Activated CD4-positive, alpha-beta memory T cell treated with anti-CD3 and anti-CD28 coated beads, Interleukin-2, amount 10 ng/mL, durations not matched to agents 7 days and 5 days (primary cell): ENCODE measurements around the gene PHLDB1. TPM values are rescaled to one million over a fixed set of nuclear protein-coding genes. Genes with fewer than 3 reads are reported as not detected.

Source experiments
- CTCF ChIA-PET: fragments of 350-600 bp; sonication (Branson Sonifier 250); formaldehyde crosslinking; loops from one replicate; lab custom pipeline; 2021; ENCODE audit warnings: antibody characterized with exemption, inconsistent platforms; lab: Charles Lee
- POLR2A ChIA-PET: fragments of 350-600 bp; sonication (Branson Sonifier 250); formaldehyde crosslinking; loops from one replicate; lab custom pipeline; 2021; ENCODE audit warnings: antibody characterized with exemption; lab: Charles Lee
- DNase-seq: peaks from one replicate; pipeline ENCODE4 v3.0.0-alpha.2; 2020
- H3K27ac Mint-ChIP-seq: one replicate; pipeline ENCODE4 v1.8.0; 2021; ENCODE audit warnings: mild to moderate bottlenecking, mixed read lengths
- H3K27me3 Mint-ChIP-seq: one replicate; pipeline ENCODE4 v1.8.0; 2021; ENCODE audit warnings: mixed read lengths
- H3K36me3 Mint-ChIP-seq: one replicate; pipeline ENCODE4 v1.8.0; 2021; ENCODE audit warnings: low read depth, mixed read lengths
- H3K4me1 Mint-ChIP-seq: one replicate; pipeline ENCODE4 v1.8.0; 2021; ENCODE audit warnings: mixed read lengths
- H3K4me3 Mint-ChIP-seq: one replicate; pipeline ENCODE4 v1.8.0; 2021; ENCODE audit warnings: mild to moderate bottlenecking, mixed read lengths
- H3K9me3 Mint-ChIP-seq: one replicate; pipeline ENCODE4 v1.8.0; 2021; ENCODE audit warnings: mixed read lengths
- total RNA-seq, 2 experiments: library from RNA; stranded (reverse); gene quantifications; one replicate each; pipeline ENCODE4 v1.2.3, GENCODE V29; 2021

The PHLDB1 gene
- total RNA-seq, 2 experiments from 2014 or later, result 0.53 to 0.63 TPM

DNA sequence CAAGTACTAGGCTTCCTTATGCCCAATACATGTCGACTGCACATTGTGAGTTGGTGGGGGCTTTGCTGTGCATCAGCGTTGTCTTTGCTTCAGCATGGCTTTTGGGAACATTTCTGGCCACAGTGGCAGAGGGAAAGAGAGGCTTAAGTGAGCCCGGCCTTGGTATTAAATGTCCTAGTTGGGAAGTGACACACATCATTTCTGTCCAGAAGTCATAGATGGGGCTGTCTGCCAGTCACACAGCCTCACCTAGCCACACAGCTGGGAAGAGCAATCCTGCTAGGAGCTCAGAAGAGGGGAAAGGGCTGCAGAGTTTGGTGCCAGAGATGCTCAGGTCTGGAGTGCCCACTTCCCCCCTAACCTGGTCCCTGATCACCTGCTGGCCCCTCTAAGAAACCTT is 44.4 kb downstream of the PHLDB1 start:
- Mint-ChIP-seq H3K27ac (no peak overlapping the region), H3K36me3 (no peaks in the 10 kb centered on the region), H3K27me3 (peaks cover 1% of the 10 kb centered on the region), H3K4me3 (no peak overlapping the region), H3K9me3 (no peaks in the 10 kb centered on the region), H3K4me1 (peaks cover 8% of the 10 kb centered on the region)
- ChIA-PET POLR2A (no interaction called here), CTCF (no interaction called here)
- no peak for DNase-seq

DNA sequence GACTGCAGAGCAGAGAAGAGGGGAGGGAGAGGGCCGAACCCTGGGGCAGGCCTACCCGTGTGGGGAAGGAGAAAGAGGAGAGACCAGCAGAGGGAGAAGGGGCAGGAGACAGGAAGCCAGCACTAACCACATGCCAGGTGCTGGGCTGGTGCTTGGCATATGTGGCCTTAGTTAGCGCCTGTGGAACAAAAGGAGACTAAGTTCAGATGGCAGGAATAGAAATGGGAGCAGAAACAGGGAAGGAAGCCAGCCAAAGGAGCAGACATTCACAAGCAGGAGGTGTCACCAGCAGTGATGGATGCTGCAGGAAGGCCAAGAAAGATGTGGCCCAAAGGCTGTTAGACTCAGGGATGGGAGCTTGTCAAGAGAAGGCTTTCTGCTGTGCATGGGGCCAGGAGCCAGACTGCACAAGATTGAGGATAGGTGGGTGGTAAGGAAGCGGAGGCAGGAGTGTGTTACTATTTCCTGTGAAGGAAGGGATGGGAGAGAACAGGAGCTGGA is 45.3 kb downstream of the PHLDB1 start:
- no peak overlapping the region for H3K4me3 Mint-ChIP-seq
- no peaks in the 10 kb centered on the region for H3K36me3 Mint-ChIP-seq
- H3K9me3 Mint-ChIP-seq, result no peaks in the 10 kb centered on the region
- DNase-seq, result no peak
- H3K4me1 Mint-ChIP-seq, result peaks cover 8% of the 10 kb centered on the region
- ChIA-PET CTCF (no interaction called here), POLR2A (no interaction called here)
- H3K27me3 Mint-ChIP-seq, result peaks cover 1% of the 10 kb centered on the region
- H3K27ac Mint-ChIP-seq, result no peak overlapping the region

DNA sequence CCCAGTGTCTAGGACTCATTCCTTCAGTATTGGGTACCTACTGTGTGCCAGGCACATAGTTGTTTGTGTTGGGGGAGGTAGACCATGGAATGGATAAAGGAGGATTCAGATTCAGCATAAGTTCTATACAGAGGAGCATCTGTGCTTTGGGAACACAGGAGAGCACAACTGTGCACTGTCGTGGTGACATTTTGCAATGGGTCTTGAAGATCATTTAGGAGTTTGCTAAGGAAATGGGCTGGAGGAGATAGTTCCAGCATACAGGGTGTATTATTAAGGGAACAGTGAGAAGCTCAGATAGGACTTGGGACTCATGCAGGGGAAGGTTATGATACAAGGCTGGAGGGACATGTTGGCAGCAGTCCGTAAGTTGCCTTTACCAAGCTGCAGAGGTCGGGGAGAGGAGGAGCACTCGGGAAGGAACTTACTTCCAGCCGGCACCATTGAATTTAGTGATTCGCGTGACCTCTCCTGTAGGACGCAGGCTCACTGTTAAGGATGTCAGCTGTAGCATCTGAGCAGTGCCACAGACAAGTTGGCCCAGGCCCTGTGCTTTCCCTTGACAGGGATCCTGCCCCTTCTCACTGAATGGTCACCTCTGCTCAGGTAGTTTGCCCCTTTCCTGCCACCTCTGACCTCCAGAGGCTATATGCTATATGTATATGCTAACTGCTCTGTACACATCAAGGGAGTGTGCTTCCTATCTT is 46.4 kb downstream of the PHLDB1 start:
- POLR2A ChIA-PET, result no interaction called here
- DNase-seq, result no peak
- H3K4me3 Mint-ChIP-seq, result no peak overlapping the region
- H3K27ac Mint-ChIP-seq, result no peak overlapping the region
- no peaks in the 10 kb centered on the region for H3K27me3 Mint-ChIP-seq
- no peaks in the 10 kb centered on the region for H3K36me3 Mint-ChIP-seq
- H3K4me1 Mint-ChIP-seq, result peaks cover 8% of the 10 kb centered on the region
- H3K9me3 Mint-ChIP-seq, result no peaks in the 10 kb centered on the region
- CTCF ChIA-PET, result no interaction called here

DNA sequence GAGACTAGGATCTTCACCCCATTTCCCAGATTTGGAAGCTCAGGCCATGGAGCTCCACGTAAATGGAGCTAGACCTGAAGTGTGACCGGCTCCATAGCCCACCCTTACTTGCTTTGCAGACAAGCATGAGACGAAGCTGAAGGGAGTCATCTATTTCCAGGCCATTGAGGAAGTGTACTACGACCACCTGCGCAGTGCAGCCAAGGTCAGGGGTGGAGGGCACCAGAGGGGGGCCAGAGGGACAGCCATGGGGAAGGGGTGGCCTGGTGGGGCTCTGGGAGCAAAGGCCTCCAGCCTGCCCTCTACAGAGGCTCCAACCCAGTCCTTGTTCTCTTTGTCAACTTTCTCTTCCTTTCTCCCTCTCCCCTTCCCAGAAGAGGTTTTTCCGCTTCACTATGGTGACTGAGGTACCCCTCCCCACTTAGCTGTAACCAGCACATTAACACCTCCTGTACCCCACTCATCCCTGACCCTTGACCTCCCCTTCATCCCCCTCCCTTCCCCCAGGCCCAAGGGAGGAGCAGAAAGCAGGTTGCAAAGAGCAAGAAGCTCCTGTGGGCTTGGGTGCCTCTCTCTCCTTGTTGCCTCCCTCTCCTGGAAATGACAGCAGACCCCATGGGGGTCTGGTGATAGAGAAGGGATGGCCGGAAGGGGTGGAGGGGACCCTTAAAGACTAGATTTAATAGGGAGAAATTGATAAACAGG is 48.2 kb downstream of the PHLDB1 start:
- Mint-ChIP-seq H3K27ac (no peak overlapping the region), H3K27me3 (no peaks in the 10 kb centered on the region), H3K4me3 (no peak overlapping the region), H3K4me1 (peaks cover 11% of the 10 kb centered on the region), H3K9me3 (no peaks in the 10 kb centered on the region), H3K36me3 (no peaks in the 10 kb centered on the region)
- no peak for DNase-seq
- ChIA-PET CTCF (no interaction called here), POLR2A (no interaction called here)

DNA sequence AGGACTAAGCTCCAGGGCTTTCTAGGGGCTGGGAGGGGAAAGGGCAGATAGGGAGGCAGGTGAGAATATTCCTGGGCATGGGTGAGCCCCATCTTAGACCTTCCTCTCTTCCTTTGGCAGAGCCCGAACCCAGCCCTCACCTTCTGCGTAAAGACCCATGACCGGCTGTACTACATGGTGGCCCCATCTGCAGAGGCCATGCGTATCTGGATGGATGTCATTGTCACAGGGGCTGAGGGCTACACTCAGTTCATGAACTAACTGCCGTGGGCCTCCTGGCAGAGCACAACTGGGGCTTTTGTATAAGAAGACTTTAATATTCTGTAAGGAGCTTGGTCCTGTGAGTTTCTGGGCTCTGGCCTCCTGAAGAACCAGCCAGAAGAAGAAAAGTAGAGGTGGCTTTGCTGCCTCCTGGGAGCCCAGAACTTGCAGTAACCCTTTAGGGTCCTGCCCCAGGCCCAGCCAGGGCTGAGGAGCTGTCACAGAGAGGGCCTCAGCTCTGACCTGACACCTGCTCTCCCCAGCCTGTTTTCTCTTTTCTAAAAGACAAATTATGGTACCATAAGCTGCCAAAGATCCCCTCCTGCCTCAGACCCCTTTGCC is 49.2 kb downstream of the PHLDB1 start:
- DNase-seq, result no peak
- ChIA-PET POLR2A (no interaction called here), CTCF (interaction anchor here (1.0 to 1.5 kb wide), 2 partner anchors 33 to 361 kb away, joined by 3 to 4 read pairs; no protein-coding TSS in a partner anchor)
- Mint-ChIP-seq H3K9me3 (no peaks in the 10 kb centered on the region), H3K27ac (no peak overlapping the region), H3K4me3 (no peak overlapping the region), H3K4me1 (peaks cover 11% of the 10 kb centered on the region), H3K27me3 (no peaks in the 10 kb centered on the region), H3K36me3 (no peaks in the 10 kb centered on the region)

DNA sequence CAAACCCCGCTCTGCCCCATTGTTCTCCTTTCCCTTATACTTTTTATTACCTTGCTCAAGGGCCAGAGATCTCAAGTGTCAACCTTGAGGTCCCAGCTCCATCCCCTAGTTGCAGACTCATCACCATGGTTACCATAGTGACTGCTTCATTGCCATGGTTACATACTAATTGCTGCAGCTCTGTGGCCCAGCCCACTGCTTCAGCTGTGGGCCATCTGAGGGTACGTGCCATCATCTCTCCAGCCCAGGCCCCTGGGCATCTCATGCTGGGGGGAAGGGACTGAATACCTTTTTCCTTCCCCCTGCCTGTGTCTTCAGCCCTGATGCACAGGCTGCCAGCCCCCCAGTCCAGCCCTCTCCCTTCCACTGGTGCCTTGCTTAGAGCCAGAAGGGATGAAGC is 49.8 kb downstream of the PHLDB1 start:
- POLR2A ChIA-PET, result no interaction called here
- Mint-ChIP-seq H3K4me3 (no peak overlapping the region), H3K27ac (no peak overlapping the region)

DNA sequence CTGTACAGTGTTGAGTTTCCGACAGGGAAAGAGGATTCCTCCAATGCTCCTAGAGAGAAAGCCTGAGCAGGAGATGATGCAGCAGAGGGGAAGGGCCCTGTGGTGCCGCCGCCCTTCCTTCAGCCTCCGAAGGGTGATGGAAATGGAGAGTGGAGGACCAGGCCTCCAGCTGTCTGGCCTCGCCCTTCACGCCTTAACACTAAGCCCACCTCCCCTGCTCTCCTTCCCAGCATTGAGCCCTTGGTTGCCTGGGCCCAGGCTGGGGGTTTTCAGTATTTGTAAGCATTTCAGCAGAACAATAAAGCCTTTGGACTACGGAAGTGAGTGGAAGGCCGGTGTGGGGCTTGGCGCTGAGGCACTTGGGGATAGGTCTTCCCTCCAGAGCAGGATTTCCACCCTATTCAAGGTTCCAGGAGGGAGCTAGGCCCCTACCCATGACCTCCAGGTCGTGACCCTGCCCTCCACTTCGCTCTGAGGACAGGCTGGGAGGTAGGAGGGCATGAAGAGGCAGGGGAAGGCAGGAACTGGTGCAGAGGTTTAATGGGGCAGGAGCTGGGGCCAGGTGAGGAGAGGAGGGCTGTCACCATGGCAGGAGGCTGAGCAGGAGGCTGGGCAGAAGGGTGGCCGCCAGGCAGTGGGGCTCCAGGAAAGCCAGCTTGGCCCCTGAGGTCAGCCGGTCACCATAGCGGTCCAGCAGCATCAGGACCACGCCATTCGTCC is 50.5 kb downstream of the PHLDB1 start:
- Mint-ChIP-seq H3K27ac (no peak overlapping the region), H3K27me3 (no peaks in the 10 kb centered on the region), H3K4me1 (peaks cover 4% of the 10 kb centered on the region), H3K36me3 (no peaks in the 10 kb centered on the region), H3K9me3 (no peaks in the 10 kb centered on the region), H3K4me3 (no peak overlapping the region)
- DNase-seq, result no peak
- CTCF ChIA-PET, result interaction anchor here (0.9 to 2.3 kb wide), 5 partner anchors 11 to 63 kb away, joined by 3 to 8 read pairs (median 5); no protein-coding TSS in a partner anchor
- POLR2A ChIA-PET, result no interaction called here

More for the DNA sequence above, 49.8 kb downstream of the PHLDB1 start:
- no peaks in the 10 kb centered on the region for H3K36me3 Mint-ChIP-seq
- H3K4me1 Mint-ChIP-seq, result peaks cover 10% of the 10 kb centered on the region
- H3K9me3 Mint-ChIP-seq, result no peaks in the 10 kb centered on the region
- DNase-seq, result no peak
- CTCF ChIA-PET, result interaction anchor here (1.0 to 1.6 kb wide), 3 partner anchors 33 to 362 kb away, joined by 3 to 5 read pairs (median 4); no protein-coding TSS in a partner anchor
- H3K27me3 Mint-ChIP-seq, result no peaks in the 10 kb centered on the region

DNA sequence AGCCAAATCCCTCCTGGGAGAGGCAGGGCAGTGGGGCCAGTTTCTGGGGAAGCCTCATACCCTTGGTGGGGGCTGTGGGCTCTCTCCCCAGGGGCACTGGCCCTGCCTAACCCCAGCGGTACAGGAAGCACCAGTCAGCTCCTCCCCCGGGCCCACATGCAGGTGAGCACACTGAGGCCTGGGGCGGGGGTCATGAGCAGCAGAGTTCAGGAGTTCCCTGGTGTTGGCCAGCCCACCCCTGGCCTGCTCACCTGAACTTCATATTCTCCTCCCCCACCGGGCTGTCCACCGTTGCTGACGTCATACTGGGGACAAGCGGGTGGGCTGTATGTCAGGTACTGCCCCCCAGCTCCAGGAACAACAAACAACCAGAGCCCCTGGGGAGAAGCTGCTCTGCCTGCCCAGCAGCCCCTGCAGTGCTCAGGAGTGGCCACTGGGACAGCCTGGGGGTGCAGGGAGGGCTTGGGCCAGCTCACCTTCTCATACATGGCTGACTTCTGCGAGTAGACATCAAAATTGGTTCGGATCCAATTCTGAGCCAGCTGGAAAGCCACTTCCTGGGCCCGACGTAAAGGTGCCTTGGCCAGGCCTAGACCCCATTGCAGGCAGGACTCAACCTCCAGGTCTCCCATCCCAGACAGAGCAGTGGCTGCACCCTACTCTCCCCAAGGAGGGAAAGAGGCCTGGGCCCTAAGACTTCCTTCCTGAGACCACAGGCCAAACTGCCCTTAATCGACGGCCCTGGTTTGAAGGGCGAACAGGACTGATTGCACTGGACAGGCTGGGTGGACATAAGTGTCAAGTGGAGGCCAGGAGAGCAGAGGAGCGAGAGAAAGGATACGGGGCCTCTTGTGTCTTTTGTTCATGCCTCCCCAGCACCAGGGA is 51.3 kb downstream of the PHLDB1 start:
- CTCF ChIA-PET, result interaction anchor here (0.6 to 2.3 kb wide), 13 partner anchors 10 to 254 kb away, joined by 3 to 8 read pairs (median 3); no protein-coding TSS in a partner anchor
- POLR2A ChIA-PET, result no interaction called here
- Mint-ChIP-seq H3K27ac (no peak overlapping the region), H3K4me1 (peaks cover 3% of the 10 kb centered on the region), H3K27me3 (peaks cover 4% of the 10 kb centered on the region), H3K36me3 (no peaks in the 10 kb centered on the region), H3K9me3 (no peaks in the 10 kb centered on the region), H3K4me3 (no peak overlapping the region)
- DNase-seq, result no peak

DNA sequence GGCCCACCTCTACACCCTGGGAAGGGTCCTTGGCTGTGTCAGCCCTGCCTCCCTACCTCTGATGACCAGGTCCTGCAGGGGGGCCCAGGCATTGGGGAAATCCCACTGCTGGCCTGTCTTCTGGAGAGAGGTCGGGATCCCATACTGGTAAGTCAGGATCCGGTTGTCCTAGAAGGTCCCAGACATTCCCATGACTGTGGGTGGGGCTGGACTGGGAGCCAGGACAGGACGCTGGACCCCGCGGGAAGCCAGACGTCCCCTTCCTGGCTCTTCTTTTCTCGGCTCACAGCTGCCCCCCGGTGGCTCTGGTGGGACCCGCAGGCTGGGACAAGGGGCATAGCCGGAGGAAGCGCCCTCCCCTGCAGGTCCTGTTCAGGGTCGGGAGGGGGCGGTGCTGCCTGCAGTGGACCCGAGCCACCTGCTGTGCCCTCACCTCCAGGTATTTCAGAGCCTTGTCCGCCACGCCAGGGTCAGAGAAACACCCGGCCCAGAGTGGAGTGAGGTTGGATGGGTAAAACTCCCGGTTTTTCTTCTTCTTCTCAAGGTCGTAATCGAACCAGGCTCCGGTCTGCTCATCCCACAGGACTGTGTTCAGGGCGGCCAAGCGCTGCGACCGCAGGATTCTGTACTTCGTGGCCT is 52.0 kb downstream of the PHLDB1 start:
- Mint-ChIP-seq H3K27me3 (peaks cover 4% of the 10 kb centered on the region), H3K4me3 (no peak overlapping the region), H3K27ac (no peak overlapping the region), H3K9me3 (no peaks in the 10 kb centered on the region), H3K36me3 (no peaks in the 10 kb centered on the region), H3K4me1 (peaks cover 3% of the 10 kb centered on the region)
- ChIA-PET CTCF (interaction anchor here (0.6 to 2.3 kb wide), 12 partner anchors 11 to 253 kb away, joined by 3 to 8 read pairs (median 4); no protein-coding TSS in a partner anchor), POLR2A (interaction anchor here (1.6 kb wide), 1 partner anchor 132 kb away, joined by 5 read pairs; the partner anchor contains the start of gene DDX6)
- DNase-seq, result peak; percentile 88

DNA sequence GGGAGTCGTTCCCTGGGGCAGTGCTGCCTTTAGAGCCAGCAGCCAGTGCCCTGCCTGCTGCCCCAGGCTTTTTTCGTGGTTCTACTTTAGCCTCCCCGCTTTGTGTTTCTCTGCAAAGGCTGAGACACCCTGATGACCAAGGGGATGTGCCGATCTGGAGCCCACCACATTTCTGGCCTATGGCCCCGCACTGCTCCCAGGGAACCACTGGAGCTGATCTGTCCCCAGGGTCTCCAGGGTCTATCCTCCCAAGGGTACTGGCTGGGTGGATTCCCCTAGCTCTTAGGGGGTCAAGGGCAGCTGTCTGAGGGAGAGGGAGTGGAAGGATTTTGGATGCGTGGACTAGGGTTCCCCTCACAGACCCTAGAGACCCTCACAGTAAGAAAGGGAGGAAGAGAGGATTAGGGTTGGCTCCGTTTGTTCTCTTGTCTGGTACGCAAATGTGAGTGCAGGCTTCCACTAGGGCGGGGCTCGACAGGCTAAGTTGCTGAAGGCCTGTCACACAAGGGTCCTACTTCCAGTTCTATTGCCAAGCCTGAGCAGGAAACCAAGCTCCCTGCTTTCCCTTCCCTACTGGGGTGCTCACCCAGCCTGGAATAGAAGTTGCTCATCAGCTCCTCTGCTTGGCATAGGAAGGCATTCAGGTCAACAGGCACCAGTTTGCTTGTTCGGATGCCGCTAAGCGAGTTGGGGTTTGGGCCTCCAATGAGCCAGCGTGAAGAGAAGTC is 52.7 kb downstream of the PHLDB1 start:
- H3K4me1 Mint-ChIP-seq, result peaks cover 3% of the 10 kb centered on the region
- no peaks in the 10 kb centered on the region for H3K9me3 Mint-ChIP-seq
- CTCF ChIA-PET, result interaction anchor here (0.6 to 2.3 kb wide), 10 partner anchors 10 to 67 kb away, joined by 3 to 8 read pairs (median 4); partner anchors contain the start of gene TREH
- no peak for DNase-seq
- H3K27me3 Mint-ChIP-seq, result peaks cover 4% of the 10 kb centered on the region
- H3K27ac Mint-ChIP-seq, result no peak overlapping the region
- no peak overlapping the region for H3K4me3 Mint-ChIP-seq
- POLR2A ChIA-PET, result interaction anchor here (1.6 kb wide), 1 partner anchor 131 kb away, joined by 5 read pairs; the partner anchor contains the start of gene DDX6
- no peaks in the 10 kb centered on the region for H3K36me3 Mint-ChIP-seq
